GM23248 (cell line): ENCODE results near the gene SP3.

ENCODE experiments used
- EZH2 ChIP-seq: fragments of 200-600 bp; sonication (generic); IDR thresholded peaks from 2 replicates; pipeline ENCODE4 v1.6.1; 2018; ENCODE audit warnings: antibody characterized with exemption, mild to moderate bottlenecking; ENCODE audit not compliant: insufficient read depth, poor library complexity, severe bottlenecking
- EZH2phosphoT487 ChIP-seq: fragments of 200-600 bp; sonication (generic); IDR thresholded peaks from 2 replicates; pipeline ENCODE4 v1.6.1; 2018; ENCODE audit warnings: antibody characterized with exemption, moderate library complexity, mild to moderate bottlenecking, low read depth; ENCODE audit not compliant: insufficient read depth

DNA sequence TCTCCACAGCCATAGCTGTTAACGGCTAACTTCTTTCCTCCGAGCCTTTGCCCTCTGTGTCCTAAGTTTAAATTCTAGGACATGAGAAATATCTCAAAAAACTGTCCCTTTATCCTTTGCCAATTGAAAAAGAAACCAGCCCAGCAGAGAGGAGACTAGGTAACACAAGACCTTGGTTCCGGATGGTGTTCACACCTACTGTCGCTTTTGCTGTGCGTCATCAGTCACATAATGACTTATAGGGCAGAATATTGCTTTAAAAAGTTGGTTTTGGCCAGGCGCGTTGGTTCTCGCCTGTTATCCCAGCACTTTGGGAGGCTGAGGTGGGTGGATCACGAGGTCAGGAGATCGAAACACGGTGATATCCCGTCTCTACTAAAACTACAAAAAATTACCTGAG lies 66.2 kb downstream of the SP3 start:
- TF ChIP-seq EZH2phosphoT487 (no peak), EZH2 (no peak)
